ENCODE measurements around the gene ALDH1A2.

- TF ChIP-seq CTCF (tag by site-specific recombination; IDR thresholded peaks at IDR 0.05): no peak
- TF ChIP-seq ZBTB48 (tag by site-specific recombination; IDR thresholded peaks at IDR 0.05): no peak
Measured at GRCh38 chr15:57947282-57947681, 118.2 kb downstream of the ALDH1A2 start.
